Type B pancreatic cell (in vitro differentiated cells): Measurements from ENCODE around the gene LEMD1. TPM values are rescaled to one million over a fixed set of nuclear protein-coding genes. Genes with fewer than 3 reads are reported as not detected.

ENCODE experiments used
- DNase-seq: peaks from one replicate; pipeline ENCODE4 v3.0.0; 2021; ENCODE audit warnings: mixed read lengths; ENCODE audit not compliant: unreplicated experiment; ENCODE audit errors: extremely low spot score
- H3K27ac Mint-ChIP-seq: 2 replicates; pipeline ENCODE4 v1.8.0; 2021; ENCODE audit warnings: mild to moderate bottlenecking, mixed read lengths
- H3K27me3 Mint-ChIP-seq: 2 replicates; pipeline ENCODE4 v1.8.0; 2021; ENCODE audit warnings: mixed read lengths
- H3K36me3 Mint-ChIP-seq: 2 replicates; pipeline ENCODE4 v1.8.0; 2021; ENCODE audit warnings: mixed read lengths
- H3K4me1 Mint-ChIP-seq: one replicate; pipeline ENCODE4 v1.8.0; 2021; ENCODE audit warnings: mixed read lengths; ENCODE audit not compliant: unreplicated experiment
- H3K4me3 Mint-ChIP-seq: 2 replicates; pipeline ENCODE4 v1.8.0; 2021; ENCODE audit warnings: mild to moderate bottlenecking, mixed read lengths
- H3K9me3 Mint-ChIP-seq: 2 replicates; pipeline ENCODE4 v1.8.0; 2021; ENCODE audit warnings: mixed read lengths
- total RNA-seq: library from RNA; stranded (reverse); gene quantifications from 2 replicates; pipeline ENCODE4 v1.2.1, GENCODE V29; 2021; ENCODE audit warnings: low replicate concordance
- TF ChIP-seq, protein P1 (sequence below): fragments of 200-600 bp; sonication (generic); conservative IDR thresholded peaks from 2 replicates; pipeline ENCODE4 v1.5.0; 2021; ENCODE audit warnings: antibody characterized with exemption, mild to moderate bottlenecking

The LEMD1 gene
- total RNA-seq, 1 donor from 2014 or later: 5.5 TPM

- H3K27ac Mint-ChIP-seq: peak overlapping the region; percentile 48
These were observed 23.7 kb upstream of the LEMD1 start for GRCh38 chr1:205445646-205445935.

GRCh38 chr1:205444931-205445645, 23.2 kb upstream of the LEMD1 start:
- H3K4me3 Mint-ChIP-seq: peak overlapping the region; percentile 70
- H3K4me1 Mint-ChIP-seq: peaks cover 72% of the 10 kb centered on the region
- H3K27ac Mint-ChIP-seq: peak overlapping the region; percentile 48
- no peak for DNase-seq
- H3K36me3 Mint-ChIP-seq: peaks cover 6% of the 10 kb centered on the region
- TF ChIP-seq, protein P1, sequence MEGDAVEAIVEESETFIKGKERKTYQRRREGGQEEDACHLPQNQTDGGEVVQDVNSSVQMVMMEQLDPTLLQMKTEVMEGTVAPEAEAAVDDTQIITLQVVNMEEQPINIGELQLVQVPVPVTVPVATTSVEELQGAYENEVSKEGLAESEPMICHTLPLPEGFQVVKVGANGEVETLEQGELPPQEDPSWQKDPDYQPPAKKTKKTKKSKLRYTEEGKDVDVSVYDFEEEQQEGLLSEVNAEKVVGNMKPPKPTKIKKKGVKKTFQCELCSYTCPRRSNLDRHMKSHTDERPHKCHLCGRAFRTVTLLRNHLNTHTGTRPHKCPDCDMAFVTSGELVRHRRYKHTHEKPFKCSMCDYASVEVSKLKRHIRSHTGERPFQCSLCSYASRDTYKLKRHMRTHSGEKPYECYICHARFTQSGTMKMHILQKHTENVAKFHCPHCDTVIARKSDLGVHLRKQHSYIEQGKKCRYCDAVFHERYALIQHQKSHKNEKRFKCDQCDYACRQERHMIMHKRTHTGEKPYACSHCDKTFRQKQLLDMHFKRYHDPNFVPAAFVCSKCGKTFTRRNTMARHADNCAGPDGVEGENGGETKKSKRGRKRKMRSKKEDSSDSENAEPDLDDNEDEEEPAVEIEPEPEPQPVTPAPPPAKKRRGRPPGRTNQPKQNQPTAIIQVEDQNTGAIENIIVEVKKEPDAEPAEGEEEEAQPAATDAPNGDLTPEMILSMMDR: no peak
- H3K27me3 Mint-ChIP-seq: no peaks in the 10 kb centered on the region
- no peaks in the 10 kb centered on the region for H3K9me3 Mint-ChIP-seq

More at GRCh38 chr1:205445646-205445935, 23.7 kb upstream of the LEMD1 start:
- H3K27me3 Mint-ChIP-seq: no peaks in the 10 kb centered on the region
- DNase-seq: no peak
- peaks cover 6% of the 10 kb centered on the region for H3K36me3 Mint-ChIP-seq
- H3K9me3 Mint-ChIP-seq: no peaks in the 10 kb centered on the region
- H3K4me3 Mint-ChIP-seq: peak overlapping the region; percentile 70
- TF ChIP-seq, protein P1: no peak
- peaks cover 71% of the 10 kb centered on the region for H3K4me1 Mint-ChIP-seq

DNA sequence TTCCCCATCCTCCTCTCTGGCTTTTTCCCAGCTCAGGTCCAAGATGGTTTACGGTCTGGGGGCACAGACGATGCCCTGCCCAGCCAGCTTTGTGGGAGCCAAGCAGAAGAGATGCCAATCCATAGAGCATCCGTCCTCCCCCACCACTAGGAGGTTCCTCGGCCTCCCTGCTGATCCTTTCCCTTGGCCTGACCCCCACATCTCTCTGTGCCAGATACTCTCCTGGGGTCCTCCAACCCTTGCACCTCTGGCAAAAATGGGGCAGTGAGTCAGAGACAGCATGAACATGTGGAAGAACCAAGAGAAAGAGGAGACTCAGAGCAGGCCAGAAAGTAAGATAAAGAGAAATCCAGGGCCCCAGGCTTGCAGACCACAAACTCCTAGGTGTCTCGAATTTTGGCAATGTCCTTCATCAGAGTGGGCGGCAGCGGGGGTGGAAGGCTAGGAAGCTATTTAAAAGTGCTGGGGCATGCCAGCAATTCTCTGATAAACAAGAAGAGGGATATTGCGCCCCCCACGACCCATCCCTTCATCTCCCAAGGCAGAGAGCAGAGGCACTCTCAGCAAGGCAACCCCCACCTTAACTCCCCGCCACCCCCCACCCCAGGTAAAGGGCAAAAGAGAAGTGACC, 22.6 kb upstream of the LEMD1 start:
- Mint-ChIP-seq H3K9me3 (no peaks in the 10 kb centered on the region), H3K36me3 (peaks cover 6% of the 10 kb centered on the region), H3K27ac (no peak overlapping the region), H3K4me3 (peak overlapping the region; percentile 22), H3K4me1 (peaks cover 73% of the 10 kb centered on the region), H3K27me3 (no peaks in the 10 kb centered on the region)
- TF ChIP-seq, protein P1: no peak
- DNase-seq: no peak

GRCh38 chr1:205443585-205444299, 21.9 kb upstream of the LEMD1 start:
- Mint-ChIP-seq H3K27me3 (no peaks in the 10 kb centered on the region), H3K9me3 (no peaks in the 10 kb centered on the region), H3K4me3 (no peak overlapping the region), H3K36me3 (peaks cover 6% of the 10 kb centered on the region), H3K27ac (no peak overlapping the region), H3K4me1 (peaks cover 67% of the 10 kb centered on the region)
- no peak for DNase-seq
- TF ChIP-seq, protein P1: no peak

DNA sequence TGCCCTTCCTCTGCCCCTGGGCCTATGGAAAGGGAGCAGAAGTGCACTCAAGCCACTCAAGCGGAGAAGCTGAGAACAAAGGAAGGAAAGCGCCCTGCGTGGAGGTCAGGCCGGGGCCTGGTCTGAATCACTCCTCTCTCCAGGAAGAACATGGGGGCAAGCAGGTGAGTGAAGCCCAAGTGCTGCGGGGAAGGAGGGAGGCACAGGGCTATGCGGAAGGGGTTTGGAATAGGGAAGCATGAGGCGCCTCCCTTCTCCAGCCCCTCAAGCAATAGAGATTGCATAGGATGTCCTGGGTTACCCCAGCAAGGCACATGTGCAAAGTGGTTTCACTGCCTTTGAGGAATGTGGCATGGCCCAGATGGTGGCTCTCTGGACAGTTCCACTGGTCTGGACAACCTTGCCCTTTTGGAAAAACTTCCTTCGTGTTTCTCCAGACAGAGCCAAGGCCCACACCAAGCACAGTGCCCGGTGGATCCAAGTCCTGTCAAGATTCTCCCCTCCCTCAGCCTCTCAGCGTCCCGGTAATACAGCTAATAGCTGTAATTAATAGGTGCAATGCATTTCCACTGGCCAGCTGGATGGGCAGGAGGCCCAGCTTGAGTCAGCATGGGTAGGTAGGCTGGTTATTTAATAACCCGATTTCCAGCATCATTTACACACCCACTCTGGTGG, 20.3 kb upstream of the LEMD1 start:
- H3K9me3 Mint-ChIP-seq: no peaks in the 10 kb centered on the region
- peaks cover 6% of the 10 kb centered on the region for H3K36me3 Mint-ChIP-seq
- peak overlapping the region; percentile 94 for H3K27ac Mint-ChIP-seq
- peaks cover 62% of the 10 kb centered on the region for H3K4me1 Mint-ChIP-seq
- H3K4me3 Mint-ChIP-seq: peak overlapping the region; percentile 70
- TF ChIP-seq, protein P1: no peak
- no peak for DNase-seq
- peaks cover 1% of the 10 kb centered on the region for H3K27me3 Mint-ChIP-seq
